DND-41 (cell line): ENCODE results near the gene PUS3.

Experiments
- CTCF ChIP-seq: IDR thresholded peaks from 2 replicates; pipeline ENCODE4 v1.5.1; 2012; ENCODE audit warnings: borderline replicate concordance, low read length, moderate library complexity, mild to moderate bottlenecking; ENCODE audit not compliant: poor library complexity, severe bottlenecking; ENCODE audit errors: extremely low read depth
- EZH2 ChIP-seq: IDR thresholded peaks from 3 replicates; pipeline ENCODE4 v1.6.1; 2012; ENCODE audit warnings: borderline replicate concordance, low read depth, mild to moderate bottlenecking, moderate library complexity, low read length, inconsistent platforms; ENCODE audit not compliant: severe bottlenecking

DNA sequence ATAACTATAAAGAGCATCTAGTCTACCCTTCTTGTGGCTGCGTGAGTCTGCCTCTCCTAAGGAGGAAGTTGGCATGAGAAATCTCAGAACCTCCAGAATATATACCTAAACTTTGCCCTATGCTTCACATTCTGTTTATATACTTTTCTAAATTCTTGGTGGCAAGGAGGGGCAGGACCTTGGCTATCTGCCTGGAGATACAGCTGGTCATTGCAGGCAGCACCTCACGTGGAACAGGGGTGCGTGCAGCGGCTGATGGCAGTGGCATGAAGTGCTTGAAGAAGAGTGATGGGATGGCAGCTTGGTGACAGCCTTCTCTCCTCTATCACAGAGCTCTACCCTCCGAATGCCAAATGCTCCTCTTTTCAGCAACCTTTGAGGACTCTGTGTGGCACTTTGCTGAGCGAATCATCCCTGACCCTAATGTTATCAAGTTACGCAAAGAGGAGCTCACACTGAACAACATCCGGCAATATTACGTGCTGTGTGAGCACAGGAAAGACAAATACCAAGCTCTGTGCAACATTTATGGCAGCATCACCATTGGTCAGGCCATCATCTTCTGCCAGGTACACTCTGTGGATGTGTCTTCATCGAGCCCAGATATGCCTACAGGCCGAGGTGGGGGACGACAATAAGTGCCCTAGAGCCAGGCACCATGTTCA, 13.8 kb upstream of the PUS3 start:
- TF ChIP-seq CTCF: no peak
- TF ChIP-seq EZH2: no peak
